HAP-1 (cell line): ENCODE results near the gene E2F7.
"Not testable (repeated sequence)": the region's sequence is repeated elsewhere in the genome, so short reads cannot be mapped to it uniquely, and the experiment has no call there.

Experiments used
- DNase-seq, 2 experiments: peaks; one replicate each; pipeline ENCODE4 v3.0.0-alpha.2; 2016 to 2020; ENCODE audit warnings: low spot score in 2 of 2
- H3K27me3 ChIP-seq: fragments of 250-450 bp; sonication (Bioruptor Pico); 2 replicates; pipeline ENCODE4 v1.5.1; 2020; ENCODE audit warnings: low read depth, mild to moderate bottlenecking, moderate library complexity
- H3K36me3 ChIP-seq: fragments of 250-450 bp; sonication (Bioruptor Pico); replicated peaks from 2 replicates; pipeline ENCODE4 v1.5.1; 2020; ENCODE audit warnings: mild to moderate bottlenecking
- H3K4me1 ChIP-seq: fragments of 250-450 bp; sonication (Bioruptor Pico); 2 replicates; pipeline ENCODE4 v1.5.1; 2020; ENCODE audit warnings: mild to moderate bottlenecking
- H3K4me3 ChIP-seq: fragments of 250-450 bp; sonication (Bioruptor Pico); 2 replicates; pipeline ENCODE4 v1.5.1; 2020; ENCODE audit warnings: mild to moderate bottlenecking, moderate library complexity
- H3K9me3 ChIP-seq: fragments of 250-450 bp; sonication (Bioruptor Pico); 2 replicates; pipeline ENCODE4 v1.5.1; 2020; ENCODE audit warnings: mild to moderate bottlenecking, moderate library complexity
- in situ Hi-C: fragments of 300-500 bp; cut with MboI; formaldehyde crosslinking; loops from 3 replicates; pipeline ENCODE4 v1.14.3; 2020; ENCODE audit warnings: low sequenced_read_pairs, inconsistent platforms, mixed read lengths

Gene E2F7

GRCh38 chr12:77065361-77066204, at the start of gene E2F7:
E2F7 (minus strand) TSS chr12:77065569; CDS start chr12:77064635, 934 bp downstream.
- DNase-seq: peak; percentile 87 to 97
- peaks cover 13% of the 10 kb centered on the region for H3K36me3 ChIP-seq
- H3K27me3 ChIP-seq: no peaks in the 10 kb centered on the region
- in situ Hi-C loops: no loop called here
- peaks cover 4% of the 10 kb centered on the region; the same call in 1 of the 2 replicates for H3K4me1 ChIP-seq
- peak within 1 kb of the TSS; percentile 87 for H3K4me3 ChIP-seq
- no peaks in the 10 kb centered on the region for H3K9me3 ChIP-seq

- no peak for DNase-seq
- in situ Hi-C loops: no loop called here
- Histone ChIP-seq H3K4me1 (no peaks in the 10 kb centered on the region), H3K36me3 (no peaks in the 10 kb centered on the region), H3K27me3 (no peaks in the 10 kb centered on the region; the same call in 1 of the 2 replicates), H3K9me3 (no peaks in the 10 kb centered on the region), H3K4me3 (no peak overlapping the region)
These were observed 48.6 kb upstream of the E2F7 start for GRCh38 chr12:77113971-77114370.

- no peak for DNase-seq
- H3K36me3 ChIP-seq: no peaks in the 10 kb centered on the region
- no peaks in the 10 kb centered on the region for H3K9me3 ChIP-seq
- H3K27me3 ChIP-seq: no peaks in the 10 kb centered on the region
- no peaks in the 10 kb centered on the region for H3K4me1 ChIP-seq
- in situ Hi-C loops: no loop called here
- no peak overlapping the region for H3K4me3 ChIP-seq
These were observed 43.3 kb upstream of the E2F7 start for GRCh38 chr12:77108707-77109106.

GRCh38 chr12:77107121-77107520, 41.8 kb upstream of the E2F7 start:
- Histone ChIP-seq H3K9me3 (no peaks in the 10 kb centered on the region), H3K4me1 (no peaks in the 10 kb centered on the region), H3K4me3 (no peak overlapping the region), H3K27me3 (no peaks in the 10 kb centered on the region), H3K36me3 (no peaks in the 10 kb centered on the region)
- DNase-seq: no peak
- in situ Hi-C loops: no loop called here

GRCh38 chr12:77104792-77105191, 39.4 kb upstream of the E2F7 start:
- no peak for DNase-seq
- H3K36me3 ChIP-seq: no peaks in the 10 kb centered on the region
- no peak overlapping the region for H3K4me3 ChIP-seq
- no peaks in the 10 kb centered on the region for H3K27me3 ChIP-seq
- in situ Hi-C loops: no loop called here
- no peaks in the 10 kb centered on the region for H3K9me3 ChIP-seq
- no peaks in the 10 kb centered on the region for H3K4me1 ChIP-seq

- Histone ChIP-seq H3K4me1 (no peaks in the 10 kb centered on the region), H3K9me3 (no peaks in the 10 kb centered on the region), H3K36me3 (no peaks in the 10 kb centered on the region), H3K27me3 (no peaks in the 10 kb centered on the region), H3K4me3 (no peak overlapping the region)
- no peak for DNase-seq
- in situ Hi-C loops: no loop called here
These were observed 38.9 kb upstream of the E2F7 start for GRCh38 chr12:77104286-77104685.

- Histone ChIP-seq H3K9me3 (no peaks in the 10 kb centered on the region), H3K4me3 (no peak overlapping the region), H3K27me3 (no peaks in the 10 kb centered on the region), H3K4me1 (no peaks in the 10 kb centered on the region), H3K36me3 (no peaks in the 10 kb centered on the region)
- no peak for DNase-seq
- in situ Hi-C loops: no loop called here
These were observed 37.3 kb upstream of the E2F7 start for GRCh38 chr12:77102691-77103090.

GRCh38 chr12:77102123-77102522, 36.8 kb upstream of the E2F7 start:
- Histone ChIP-seq H3K4me1 (no peaks in the 10 kb centered on the region), H3K9me3 (no peaks in the 10 kb centered on the region), H3K36me3 (no peaks in the 10 kb centered on the region), H3K27me3 (no peaks in the 10 kb centered on the region), H3K4me3 (no peak overlapping the region)
- DNase-seq: no peak
- in situ Hi-C loops: no loop called here

- no peak for DNase-seq
- H3K36me3 ChIP-seq: no peaks in the 10 kb centered on the region
- H3K27me3 ChIP-seq: no peaks in the 10 kb centered on the region
- no peaks in the 10 kb centered on the region for H3K9me3 ChIP-seq
- no peak overlapping the region for H3K4me3 ChIP-seq
- H3K4me1 ChIP-seq: no peaks in the 10 kb centered on the region
- in situ Hi-C loops: no loop called here
These were observed 34.4 kb upstream of the E2F7 start for GRCh38 chr12:77099799-77100198.

- no peaks in the 10 kb centered on the region for H3K4me1 ChIP-seq
- no peaks in the 10 kb centered on the region for H3K36me3 ChIP-seq
- no peak overlapping the region for H3K4me3 ChIP-seq
- H3K9me3 ChIP-seq: no peaks in the 10 kb centered on the region
- no peak for DNase-seq
- H3K27me3 ChIP-seq: no peaks in the 10 kb centered on the region
- in situ Hi-C loops: no loop called here
These were observed 32.5 kb upstream of the E2F7 start for GRCh38 chr12:77097846-77098245.

- H3K27me3 ChIP-seq, H3K9me3 ChIP-seq, H3K4me1 ChIP-seq, H3K36me3 ChIP-seq, H3K4me3 ChIP-seq, DNase-seq, in situ Hi-C loops: not testable (repeated sequence)
These were observed 26.9 kb upstream of the E2F7 start for GRCh38 chr12:77092227-77092626.

GRCh38 chr12:77089686-77090220, 24.4 kb upstream of the E2F7 start:
- Histone ChIP-seq H3K27me3 (no peaks in the 10 kb centered on the region), H3K4me3 (no peak overlapping the region), H3K4me1 (no peaks in the 10 kb centered on the region), H3K9me3 (no peaks in the 10 kb centered on the region), H3K36me3 (no peaks in the 10 kb centered on the region)
- in situ Hi-C loops: no loop called here
- DNase-seq: no peak

GRCh38 chr12:77087427-77087826, 22.1 kb upstream of the E2F7 start:
- no peak for DNase-seq
- in situ Hi-C loops: no loop called here
- no peaks in the 10 kb centered on the region for H3K4me1 ChIP-seq
- no peak overlapping the region for H3K4me3 ChIP-seq
- no peaks in the 10 kb centered on the region for H3K27me3 ChIP-seq
- no peaks in the 10 kb centered on the region for H3K36me3 ChIP-seq
- no peaks in the 10 kb centered on the region for H3K9me3 ChIP-seq

GRCh38 chr12:77082021-77082420, 16.7 kb upstream of the E2F7 start:
- DNase-seq: no peak
- no peaks in the 10 kb centered on the region for H3K4me1 ChIP-seq
- no peaks in the 10 kb centered on the region for H3K36me3 ChIP-seq
- H3K4me3 ChIP-seq: no peak overlapping the region
- H3K9me3 ChIP-seq: no peaks in the 10 kb centered on the region
- in situ Hi-C loops: no loop called here
- H3K27me3 ChIP-seq: 0 out of 2 replicates have a peak, but pooled peaks cover 2% of the 10 kb centered on the region
